Measurements from ENCODE around the gene ACTN2.
"Not testable (repeated sequence)": the region's sequence is repeated elsewhere in the genome, so short reads cannot be mapped to it uniquely, and the experiment has no call there.

Gene ACTN2

GRCh38 chr1:236685917-236686814, at the start of gene ACTN2:
Gene ACTN2 (plus strand): TSS chr1:236686499. CDS start chr1:236686674, 175 bp downstream.
- Mint-ChIP-seq H3K4me3 (peak within 1 kb of the TSS; percentile 77 to 78), H3K27ac (peak within 1 kb of the TSS; percentile 3), H3K27me3 (peaks cover 36 to 69% of the 10 kb centered on the region in 2 donors), H3K36me3 (peaks cover 4 to 7% of the 10 kb centered on the region in 2 donors), H3K4me1 (peaks cover 10 to 19% of the 10 kb centered on the region in 2 donors), H3K9me3 (peaks cover 5 to 7% of the 10 kb centered on the region in 2 donors)
- ATAC-seq (replicated peaks) (peak; percentile 83 to 88), DNase-seq (peak; percentile 11)

GRCh38 chr1:236638945-236639344, 47.4 kb upstream of the ACTN2 start:
- peaks cover 22 to 33% of the 10 kb centered on the region in 2 donors for H3K27me3 Mint-ChIP-seq
- H3K4me1 Mint-ChIP-seq, result no peaks in the 10 kb centered on the region
- no peak overlapping the region for H3K27ac Mint-ChIP-seq
- no peak for DNase-seq
- no peak overlapping the region for H3K4me3 Mint-ChIP-seq
- H3K9me3 Mint-ChIP-seq, result no peaks in the 10 kb centered on the region
- no peaks in the 10 kb centered on the region for H3K36me3 Mint-ChIP-seq
- no peak for ATAC-seq (replicated peaks)

- Mint-ChIP-seq H3K27me3 (peaks cover 18 to 25% of the 10 kb centered on the region in 2 donors), H3K9me3 (no peaks in the 10 kb centered on the region), H3K27ac (no peak overlapping the region), H3K4me3 (no peak overlapping the region), H3K36me3 (no peaks in the 10 kb centered on the region), H3K4me1 (no peaks in the 10 kb centered on the region)
- no peak for ATAC-seq (replicated peaks)
- no peak for DNase-seq
These were observed 46.6 kb upstream of the ACTN2 start for GRCh38 chr1:236639686-236640085.

GRCh38 chr1:236642763-236643162, 43.5 kb upstream of the ACTN2 start:
- no peak overlapping the region for H3K4me3 Mint-ChIP-seq
- H3K36me3 Mint-ChIP-seq, result no peaks in the 10 kb centered on the region
- H3K9me3 Mint-ChIP-seq, result no peaks in the 10 kb centered on the region
- no peak for DNase-seq
- no peak overlapping the region for H3K27ac Mint-ChIP-seq
- no peak for ATAC-seq (replicated peaks)
- no peaks in the 10 kb centered on the region for H3K4me1 Mint-ChIP-seq
- H3K27me3 Mint-ChIP-seq, result peaks cover 6 to 16% of the 10 kb centered on the region in 2 donors

GRCh38 chr1:236645016-236645680, 41.2 kb upstream of the ACTN2 start:
- Mint-ChIP-seq H3K4me1 (no peaks in the 10 kb centered on the region), H3K27ac (no peak overlapping the region), H3K27me3 (peaks cover 0 to 12% of the 10 kb centered on the region in 2 donors), H3K9me3 (no peaks in the 10 kb centered on the region), H3K4me3 (no peak overlapping the region), H3K36me3 (no peaks in the 10 kb centered on the region)
- DNase-seq (no peak), ATAC-seq (replicated peaks) (no peak)

GRCh38 chr1:236654511-236654910, 31.8 kb upstream of the ACTN2 start:
- no peak for ATAC-seq (replicated peaks)
- Mint-ChIP-seq H3K4me1 (no peaks in the 10 kb centered on the region), H3K4me3 (no peak overlapping the region), H3K27ac (no peak overlapping the region), H3K9me3 (no peaks in the 10 kb centered on the region), H3K27me3 (peaks cover 14 to 18% of the 10 kb centered on the region in 2 donors), H3K36me3 (no peaks in the 10 kb centered on the region)
- DNase-seq, result no peak

GRCh38 chr1:236654957-236655356, 31.3 kb upstream of the ACTN2 start:
- no peaks in the 10 kb centered on the region for H3K4me1 Mint-ChIP-seq
- H3K27ac Mint-ChIP-seq, result no peak overlapping the region
- no peaks in the 10 kb centered on the region for H3K36me3 Mint-ChIP-seq
- peaks cover 14 to 18% of the 10 kb centered on the region in 2 donors for H3K27me3 Mint-ChIP-seq
- H3K4me3 Mint-ChIP-seq, result no peak overlapping the region
- DNase-seq (no peak), ATAC-seq (replicated peaks) (no peak)
- H3K9me3 Mint-ChIP-seq, result no peaks in the 10 kb centered on the region

GRCh38 chr1:236657398-236657797, 28.9 kb upstream of the ACTN2 start:
- Mint-ChIP-seq H3K36me3 (no peaks in the 10 kb centered on the region), H3K9me3 (no peaks in the 10 kb centered on the region), H3K4me3 (no peak overlapping the region), H3K27me3 (peaks cover 6 to 12% of the 10 kb centered on the region in 2 donors), H3K4me1 (no peaks in the 10 kb centered on the region), H3K27ac (no peak overlapping the region)
- no peak for DNase-seq
- ATAC-seq (replicated peaks), result no peak

- H3K27me3 Mint-ChIP-seq, result peaks cover 0 to 5% of the 10 kb centered on the region in 2 donors
- no peak overlapping the region for H3K4me3 Mint-ChIP-seq
- H3K27ac Mint-ChIP-seq, result no peak overlapping the region
- H3K4me1 Mint-ChIP-seq, result peaks cover 4 to 9% of the 10 kb centered on the region in 2 donors
- H3K9me3 Mint-ChIP-seq, result no peaks in the 10 kb centered on the region
- no peak for DNase-seq
- no peaks in the 10 kb centered on the region for H3K36me3 Mint-ChIP-seq
- ATAC-seq (replicated peaks), result no peak
These were observed 26.3 kb upstream of the ACTN2 start for GRCh38 chr1:236659792-236660587.

GRCh38 chr1:236663934-236664333, 22.4 kb upstream of the ACTN2 start:
- ATAC-seq (replicated peaks) (no peak), DNase-seq (no peak)
- Mint-ChIP-seq H3K9me3 (peaks cover 2 to 5% of the 10 kb centered on the region in 2 donors), H3K27me3 (peaks cover 0 to 6% of the 10 kb centered on the region in 2 donors), H3K27ac (no peak overlapping the region), H3K36me3 (peaks cover 0 to 3% of the 10 kb centered on the region in 2 donors), H3K4me1 (peaks cover 4 to 9% of the 10 kb centered on the region in 2 donors), H3K4me3 (no peak overlapping the region)

GRCh38 chr1:236668909-236669308, 17.4 kb upstream of the ACTN2 start:
- not testable (repeated sequence) for ATAC-seq (replicated peaks); H3K4me1 Mint-ChIP-seq; H3K27ac Mint-ChIP-seq; H3K4me3 Mint-ChIP-seq; DNase-seq; H3K36me3 Mint-ChIP-seq
- peaks cover 4 to 10% of the 10 kb centered on the region in 2 donors for H3K9me3 Mint-ChIP-seq
- peaks cover 19 to 24% of the 10 kb centered on the region in 2 donors for H3K27me3 Mint-ChIP-seq

GRCh38 chr1:236670060-236670459, 16.2 kb upstream of the ACTN2 start:
- no peak overlapping the region for H3K4me3 Mint-ChIP-seq

GRCh38 chr1:236673289-236673919, 12.9 kb upstream of the ACTN2 start:
- no peak for ATAC-seq (replicated peaks)
- Mint-ChIP-seq H3K4me1 (no peaks in the 10 kb centered on the region), H3K9me3 (peaks cover 2 to 7% of the 10 kb centered on the region in 2 donors), H3K27me3 (peaks cover 23 to 27% of the 10 kb centered on the region in 2 donors), H3K27ac (no peak overlapping the region), H3K4me3 (no peak overlapping the region), H3K36me3 (no peaks in the 10 kb centered on the region)
- no peak for DNase-seq

More at GRCh38 chr1:236670060-236670459, 16.2 kb upstream of the ACTN2 start:
- no peak for DNase-seq
- H3K27ac Mint-ChIP-seq, result no peak overlapping the region
- H3K4me1 Mint-ChIP-seq, result no peaks in the 10 kb centered on the region
- ATAC-seq (replicated peaks), result no peak
- peaks cover 4 to 10% of the 10 kb centered on the region in 2 donors for H3K9me3 Mint-ChIP-seq
- peaks cover 23 to 28% of the 10 kb centered on the region in 2 donors for H3K27me3 Mint-ChIP-seq
- peaks cover 0 to 3% of the 10 kb centered on the region in 2 donors for H3K36me3 Mint-ChIP-seq

Data from stimulated activated naive B cell treated with anti-CD40 and anti-IgM and Interleukin-4, amounts not matched to agents 10 μg/mL and 1 μg/mL and 100 μg/mL, for 72 hours (primary cell).